Trophoblast cell (in vitro differentiated cells and primary cell): ENCODE results near the gene AUTS2.
A peak's percentile ranks its signal among the peaks of the same experiment; 100 is the strongest.

Experiments
- DNase-seq, 2 donors: peaks; one replicate each; pipeline ENCODE4 v3.0.0-alpha.2; 2016
- H2AFZ ChIP-seq: 2 replicates; pipeline ENCODE4 v1.6.1; 2013; ENCODE audit warnings: low read length, moderate library complexity, mild to moderate bottlenecking; ENCODE audit not compliant: insufficient read depth, poor library complexity
- H2AK5ac ChIP-seq: 2 replicates; pipeline ENCODE4 v1.6.1; 2013; ENCODE audit warnings: mild to moderate bottlenecking, low read length
- H2BK120ac ChIP-seq: 2 replicates; pipeline ENCODE4 v1.6.1; 2013; ENCODE audit warnings: low read length, mild to moderate bottlenecking, moderate library complexity; ENCODE audit not compliant: insufficient read depth, poor library complexity
- H2BK12ac ChIP-seq: 2 replicates; pipeline ENCODE4 v1.6.1; 2013; ENCODE audit warnings: mild to moderate bottlenecking, low read length, moderate library complexity
- H2BK5ac ChIP-seq: 2 replicates; pipeline ENCODE4 v1.6.1; 2013; ENCODE audit warnings: low read length, low read depth, moderate library complexity, mild to moderate bottlenecking; ENCODE audit not compliant: poor library complexity
- H3K14ac ChIP-seq: 2 replicates; pipeline ENCODE4 v1.6.1; 2013; ENCODE audit warnings: mild to moderate bottlenecking, low read length
- H3K18ac ChIP-seq: 2 replicates; pipeline ENCODE4 v1.6.1; 2013; ENCODE audit warnings: mild to moderate bottlenecking, low read length
- H3K23ac ChIP-seq: 2 replicates; pipeline ENCODE4 v1.6.1; 2013; ENCODE audit warnings: low read length
- H3K27ac ChIP-seq: 2 replicates; pipeline ENCODE4 v1.5.1; 2013; ENCODE audit warnings: low read depth, mild to moderate bottlenecking, inconsistent platforms, low read length, moderate library complexity
- H3K27me3 ChIP-seq: 2 replicates; pipeline ENCODE4 v1.6.1; 2013; ENCODE audit warnings: inconsistent platforms, mild to moderate bottlenecking, low read length, moderate library complexity; ENCODE audit not compliant: insufficient read depth
- H3K36me3 ChIP-seq, 2 experiments: 1 replicate in 1 of 2; 2 replicates in 1 of 2; pipeline ENCODE4 v1.6.1; 2013; ENCODE audit warnings: low read length in 2 of 2, mild to moderate bottlenecking in 2 of 2, moderate library complexity in 1 of 2; ENCODE audit not compliant: insufficient read depth in 2 of 2, control insufficient read depth in 1 of 2
- H3K4ac ChIP-seq: 2 replicates; pipeline ENCODE4 v1.6.1; 2013; ENCODE audit warnings: low read depth, mild to moderate bottlenecking, low read length, moderate library complexity
- H3K4me1 ChIP-seq, 2 experiments: 1 replicate in 1 of 2; 2 replicates in 1 of 2; pipeline ENCODE4 v1.6.1; 2013; ENCODE audit warnings: low read length in 2 of 2, mild to moderate bottlenecking in 2 of 2, moderate library complexity in 1 of 2; ENCODE audit not compliant: insufficient read depth in 2 of 2, control insufficient read depth in 1 of 2
- H3K4me2 ChIP-seq: 2 replicates; pipeline ENCODE4 v1.6.1; 2013; ENCODE audit warnings: inconsistent platforms, mild to moderate bottlenecking, low read length, moderate library complexity
- H3K4me3 ChIP-seq: 2 replicates; pipeline ENCODE4 v1.5.1; 2013; ENCODE audit warnings: mild to moderate bottlenecking, low read depth, low read length, inconsistent platforms
- H3K79me1 ChIP-seq: one replicate; pipeline ENCODE4 v1.6.1; 2013; ENCODE audit warnings: low read length
- H3K79me2 ChIP-seq: 2 replicates; pipeline ENCODE4 v1.6.1; 2013; ENCODE audit warnings: low read length, mild to moderate bottlenecking; ENCODE audit not compliant: control insufficient read depth, insufficient read depth, poor library complexity
- H3K9ac ChIP-seq: 2 replicates; pipeline ENCODE4 v1.6.1; 2013; ENCODE audit warnings: mild to moderate bottlenecking, low read length
- H3K9me3 ChIP-seq: 2 replicates; pipeline ENCODE4 v1.6.1; 2013; ENCODE audit warnings: low read depth, mild to moderate bottlenecking, control low read depth, inconsistent platforms, low read length; ENCODE audit not compliant: insufficient read depth
- H4K12ac ChIP-seq: 2 replicates; pipeline ENCODE4 v1.6.1; 2013; ENCODE audit warnings: low read depth, mild to moderate bottlenecking, low read length, moderate library complexity
- H4K8ac ChIP-seq: 2 replicates; pipeline ENCODE4 v1.6.1; 2013; ENCODE audit warnings: low read depth, mild to moderate bottlenecking, low read length, moderate library complexity
- H4K91ac ChIP-seq: one replicate; pipeline ENCODE4 v1.6.1; 2013; ENCODE audit warnings: low read depth, mild to moderate bottlenecking, low read length, moderate library complexity
- WGBS: extraction: QIAGEN DNeasy Blood & Tissue Kit; methylation state at CpG from one replicate; pipeline ENCODE4 v1.1.7; 2013; ENCODE audit warnings: missing lambda C conversion rate; ENCODE audit not compliant: insufficient read length, insufficient coverage; ENCODE audit errors: extremely low coverage; 5-methylcytosine and 5-hydroxymethylcytosine counted together

Gene AUTS2

GRCh38 chr7:70776627-70777101 lies 1178.4 kb downstream of the AUTS2 start:
- no peak overlapping the region for H3K18ac ChIP-seq
- H3K36me3 ChIP-seq, result peaks cover 8 to 20% of the 10 kb centered on the region in 2 experiments
- H3K79me2 ChIP-seq, result no peaks in the 10 kb centered on the region
- no peak overlapping the region for H2AK5ac ChIP-seq
- no peak overlapping the region for H3K4me3 ChIP-seq
- H4K12ac ChIP-seq, result no peak overlapping the region
- H3K14ac ChIP-seq, result no peak overlapping the region
- no CpG with 5 or more reads among the region's 7 CpGs for WGBS
- no peaks in the 10 kb centered on the region for H3K79me1 ChIP-seq
- H4K91ac ChIP-seq, result no peak overlapping the region
- H2BK12ac ChIP-seq, result no peak overlapping the region
- no peaks in the 10 kb centered on the region for H3K4me1 ChIP-seq
- no peak overlapping the region for H2AFZ ChIP-seq
- no peak overlapping the region for H2BK120ac ChIP-seq
- no peak overlapping the region for H3K4ac ChIP-seq
- no peak overlapping the region for H3K27ac ChIP-seq
- no peaks in the 10 kb centered on the region for H3K27me3 ChIP-seq
- no peaks in the 10 kb centered on the region for H3K9me3 ChIP-seq
- no peak overlapping the region for H4K8ac ChIP-seq
- H3K23ac ChIP-seq, result peak overlapping the region; percentile 82
- no peak overlapping the region for H3K4me2 ChIP-seq
- no peak for DNase-seq
- H3K9ac ChIP-seq, result no peak overlapping the region
- no peak overlapping the region for H2BK5ac ChIP-seq

- no peak overlapping the region for H2BK5ac ChIP-seq
- H3K23ac ChIP-seq, result no peak overlapping the region
- H2BK120ac ChIP-seq, result no peak overlapping the region
- no peak overlapping the region for H2BK12ac ChIP-seq
- no peak overlapping the region for H3K4ac ChIP-seq
- H3K79me1 ChIP-seq, result no peaks in the 10 kb centered on the region
- no peak overlapping the region for H2AK5ac ChIP-seq
- no peak overlapping the region for H4K91ac ChIP-seq
- no peak overlapping the region for H3K4me3 ChIP-seq
- no peak for DNase-seq
- peaks cover 11 to 19% of the 10 kb centered on the region in 2 experiments for H3K36me3 ChIP-seq
- no peak overlapping the region for H3K27ac ChIP-seq
- no peak overlapping the region for H3K4me2 ChIP-seq
- H3K27me3 ChIP-seq, result no peaks in the 10 kb centered on the region
- H3K18ac ChIP-seq, result no peak overlapping the region
- no peaks in the 10 kb centered on the region for H3K79me2 ChIP-seq
- no peak overlapping the region for H4K12ac ChIP-seq
- no peak overlapping the region for H4K8ac ChIP-seq
- H3K14ac ChIP-seq, result no peak overlapping the region
- H2AFZ ChIP-seq, result no peak overlapping the region
- no peaks in the 10 kb centered on the region for H3K9me3 ChIP-seq
- no peak overlapping the region for H3K9ac ChIP-seq
- no peaks in the 10 kb centered on the region for H3K4me1 ChIP-seq
These were observed 1179.0 kb downstream of the AUTS2 start for GRCh38 chr7:70777251-70777650.

- Histone ChIP-seq H2BK120ac (no peak overlapping the region), H3K27me3 (no peaks in the 10 kb centered on the region), H3K4me1 (no peaks in the 10 kb centered on the region), H2BK5ac (no peak overlapping the region), H3K9me3 (no peaks in the 10 kb centered on the region), H3K4ac (no peak overlapping the region), H2AK5ac (no peak overlapping the region), H2BK12ac (no peak overlapping the region), H4K91ac (no peak overlapping the region), H3K36me3 (peaks cover 11 to 23% of the 10 kb centered on the region in 2 experiments), H3K27ac (no peak overlapping the region), H4K8ac (no peak overlapping the region), H3K18ac (no peak overlapping the region), H4K12ac (no peak overlapping the region), H3K9ac (no peak overlapping the region), H3K4me2 (no peak overlapping the region), H3K14ac (no peak overlapping the region), H3K4me3 (no peak overlapping the region), H3K79me1 (no peaks in the 10 kb centered on the region), H3K79me2 (no peaks in the 10 kb centered on the region), H3K23ac (no peak overlapping the region), H2AFZ (no peak overlapping the region)
- WGBS, result no CpG with 5 or more reads among the region's 3 CpGs
- no peak for DNase-seq
These were observed 1180.3 kb downstream of the AUTS2 start for GRCh38 chr7:70778585-70778984.

GRCh38 chr7:70779321-70779720 lies 1181.0 kb downstream of the AUTS2 start:
- no peak overlapping the region for H2AFZ ChIP-seq
- H3K4me1 ChIP-seq, result no peaks in the 10 kb centered on the region
- no peak overlapping the region for H3K18ac ChIP-seq
- H3K4ac ChIP-seq, result no peak overlapping the region
- DNase-seq, result no peak
- H3K23ac ChIP-seq, result no peak overlapping the region
- no peak overlapping the region for H4K12ac ChIP-seq
- no peak overlapping the region for H2BK5ac ChIP-seq
- H3K4me3 ChIP-seq, result no peak overlapping the region
- no peak overlapping the region for H3K27ac ChIP-seq
- no peak overlapping the region for H4K91ac ChIP-seq
- WGBS, result no CpG with 5 or more reads among the region's 7 CpGs
- H3K9ac ChIP-seq, result no peak overlapping the region
- peaks cover 9 to 21% of the 10 kb centered on the region in 2 experiments for H3K36me3 ChIP-seq
- H2AK5ac ChIP-seq, result no peak overlapping the region
- no peaks in the 10 kb centered on the region for H3K9me3 ChIP-seq
- H2BK12ac ChIP-seq, result no peak overlapping the region
- no peak overlapping the region for H3K4me2 ChIP-seq
- H3K27me3 ChIP-seq, result no peaks in the 10 kb centered on the region
- no peaks in the 10 kb centered on the region for H3K79me2 ChIP-seq
- H3K14ac ChIP-seq, result no peak overlapping the region
- H2BK120ac ChIP-seq, result no peak overlapping the region
- no peak overlapping the region for H4K8ac ChIP-seq
- no peaks in the 10 kb centered on the region for H3K79me1 ChIP-seq
